ENCODE data around the gene UPK2.

GRCh38 chr11:118910309-118911112 lies 45.6 kb upstream of the UPK2 start:
- TF ChIP-seq POLR2A (IDR thresholded peaks at IDR 0.05) (peak in 1 of 2 donors; percentile 12), POLR2AphosphoS5 (IDR thresholded peaks at IDR 0.05) (peak; percentile 63 to 85 (median 80))
- TF ChIP-seq, protein P1, sequence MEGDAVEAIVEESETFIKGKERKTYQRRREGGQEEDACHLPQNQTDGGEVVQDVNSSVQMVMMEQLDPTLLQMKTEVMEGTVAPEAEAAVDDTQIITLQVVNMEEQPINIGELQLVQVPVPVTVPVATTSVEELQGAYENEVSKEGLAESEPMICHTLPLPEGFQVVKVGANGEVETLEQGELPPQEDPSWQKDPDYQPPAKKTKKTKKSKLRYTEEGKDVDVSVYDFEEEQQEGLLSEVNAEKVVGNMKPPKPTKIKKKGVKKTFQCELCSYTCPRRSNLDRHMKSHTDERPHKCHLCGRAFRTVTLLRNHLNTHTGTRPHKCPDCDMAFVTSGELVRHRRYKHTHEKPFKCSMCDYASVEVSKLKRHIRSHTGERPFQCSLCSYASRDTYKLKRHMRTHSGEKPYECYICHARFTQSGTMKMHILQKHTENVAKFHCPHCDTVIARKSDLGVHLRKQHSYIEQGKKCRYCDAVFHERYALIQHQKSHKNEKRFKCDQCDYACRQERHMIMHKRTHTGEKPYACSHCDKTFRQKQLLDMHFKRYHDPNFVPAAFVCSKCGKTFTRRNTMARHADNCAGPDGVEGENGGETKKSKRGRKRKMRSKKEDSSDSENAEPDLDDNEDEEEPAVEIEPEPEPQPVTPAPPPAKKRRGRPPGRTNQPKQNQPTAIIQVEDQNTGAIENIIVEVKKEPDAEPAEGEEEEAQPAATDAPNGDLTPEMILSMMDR (IDR thresholded peaks at IDR 0.05) = no peak

Measured in sigmoid colon (tissue), 4 donors.